Hippocampal formation (tissue), 2 donors: Measurements from ENCODE around the gene ERMP1.
A peak's percentile ranks its signal among the peaks of the same experiment; 100 is the strongest.
"Not testable (repeated sequence)": the region's sequence is repeated elsewhere in the genome, so short reads cannot be mapped to it uniquely, and the experiment has no call there.

Source experiments
- DNase-seq, 2 donors: peaks; one replicate each; lab custom pipeline; 2025; lab: John Stamatoyannopoulos, UW

ERMP1 gene

DNA sequence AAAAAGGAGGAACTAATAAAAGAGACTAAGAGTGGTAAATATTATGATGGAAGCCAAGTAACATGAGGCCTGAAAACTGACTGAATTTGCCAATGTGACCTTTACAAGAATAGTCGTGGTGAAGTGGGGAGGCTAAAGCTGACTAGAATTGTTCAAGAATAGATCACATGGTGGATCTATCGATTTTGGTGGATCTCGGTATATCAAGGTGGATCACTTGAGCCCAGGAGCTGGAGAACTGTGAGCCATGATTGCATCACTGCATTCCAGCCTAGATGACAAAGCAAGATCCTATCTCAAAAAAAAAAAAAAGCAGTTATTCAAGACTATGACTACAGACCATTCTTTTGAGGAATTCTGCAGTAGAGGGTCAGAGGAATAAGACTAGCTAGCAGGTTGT lies 15.1 kb downstream of the ERMP1 start:
- no peak for DNase-seq

DNA sequence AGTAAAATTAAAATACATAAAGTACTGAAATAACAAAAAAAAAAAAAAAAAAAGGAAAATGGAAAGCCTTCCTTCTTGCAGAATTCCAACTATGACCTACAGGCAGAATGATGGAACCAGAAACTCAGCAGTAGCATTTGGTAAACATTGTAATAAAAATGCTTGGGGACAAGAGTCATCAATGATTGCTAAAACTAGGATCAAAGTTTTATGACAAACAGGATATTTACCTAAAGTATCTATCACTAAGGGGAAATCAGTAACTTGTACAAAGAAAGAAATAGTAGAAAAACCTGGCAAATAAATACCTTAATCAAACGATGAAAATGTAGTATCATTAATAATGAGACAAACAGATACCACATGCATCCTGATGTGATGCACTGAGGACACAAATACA lies 17.5 kb downstream of the ERMP1 start:
- DNase-seq, result no peak

DNA sequence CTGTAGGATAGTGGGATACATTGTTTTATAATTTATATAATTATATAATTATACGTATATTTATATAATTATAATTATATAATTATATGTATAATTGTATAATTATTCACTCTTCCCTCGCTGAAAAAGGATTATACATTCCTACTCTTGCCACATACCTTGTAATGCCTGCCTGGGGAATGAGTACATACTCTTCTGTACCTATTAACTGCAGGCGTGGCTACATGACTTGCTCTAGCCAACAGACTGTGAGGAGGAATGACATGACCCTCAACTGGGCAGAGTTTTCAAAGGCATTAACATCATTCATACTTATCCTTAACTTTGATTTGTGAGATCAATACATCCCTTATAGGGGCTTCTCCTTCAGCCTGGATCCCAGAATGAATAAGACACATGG lies 19.1 kb downstream of the ERMP1 start:
- no peak for DNase-seq

DNA sequence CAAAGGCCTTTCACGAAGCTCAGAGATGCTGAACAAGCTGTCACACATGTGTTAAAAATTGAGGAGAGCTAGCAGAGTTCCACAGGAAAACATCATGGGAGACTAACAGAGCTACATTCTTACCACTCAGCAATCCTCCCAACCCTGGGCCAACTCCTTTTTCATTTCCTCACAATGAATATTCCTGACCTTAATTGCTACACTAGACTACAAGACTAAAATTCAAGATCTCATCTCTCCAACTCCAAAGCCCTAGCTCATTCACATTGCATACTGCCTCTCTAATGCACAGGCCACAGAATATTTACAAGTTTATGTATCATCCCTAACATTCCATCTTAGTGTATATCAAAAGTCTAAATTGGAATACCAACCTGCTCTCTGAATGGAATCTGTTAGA lies 21.2 kb downstream of the ERMP1 start:
- DNase-seq, result no peak

DNA sequence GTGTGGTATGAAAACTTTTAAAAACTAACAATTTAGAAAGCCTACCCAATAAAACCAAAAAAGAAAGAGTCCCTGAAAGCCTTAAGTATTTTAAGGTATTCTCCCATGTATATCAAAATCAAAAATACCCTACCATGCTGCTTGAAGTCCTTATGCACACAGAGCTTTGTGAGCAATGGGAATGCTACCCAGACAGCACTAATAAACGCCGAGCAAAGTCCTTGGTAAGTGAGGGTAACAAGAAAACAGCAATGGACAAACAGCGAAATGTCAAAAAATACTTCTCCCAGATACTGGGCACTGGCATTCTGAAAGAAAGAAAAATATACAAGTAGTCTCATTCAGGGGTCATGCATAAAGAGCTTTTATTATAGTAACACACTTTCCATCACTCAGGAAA lies 27.4 kb downstream of the ERMP1 start:
- no peak for DNase-seq

DNA sequence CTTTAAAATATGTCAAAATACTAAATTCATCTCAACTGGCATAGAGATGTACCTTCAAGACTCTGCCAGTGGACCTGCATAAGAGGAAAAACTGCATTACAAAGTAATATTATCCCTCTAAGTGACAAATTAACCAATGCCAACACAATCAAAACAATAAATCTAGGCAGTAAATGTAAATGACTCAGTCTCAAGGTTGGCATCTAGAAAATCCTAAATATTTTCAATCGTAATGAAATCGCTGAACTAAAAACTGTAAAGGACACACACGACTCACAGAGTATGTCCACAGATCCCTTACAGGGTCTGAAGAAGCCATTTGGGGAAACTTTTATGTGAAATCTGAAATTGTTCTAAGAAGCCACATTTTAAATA lies 31.2 kb downstream of the ERMP1 start:
- no peak for DNase-seq

DNA sequence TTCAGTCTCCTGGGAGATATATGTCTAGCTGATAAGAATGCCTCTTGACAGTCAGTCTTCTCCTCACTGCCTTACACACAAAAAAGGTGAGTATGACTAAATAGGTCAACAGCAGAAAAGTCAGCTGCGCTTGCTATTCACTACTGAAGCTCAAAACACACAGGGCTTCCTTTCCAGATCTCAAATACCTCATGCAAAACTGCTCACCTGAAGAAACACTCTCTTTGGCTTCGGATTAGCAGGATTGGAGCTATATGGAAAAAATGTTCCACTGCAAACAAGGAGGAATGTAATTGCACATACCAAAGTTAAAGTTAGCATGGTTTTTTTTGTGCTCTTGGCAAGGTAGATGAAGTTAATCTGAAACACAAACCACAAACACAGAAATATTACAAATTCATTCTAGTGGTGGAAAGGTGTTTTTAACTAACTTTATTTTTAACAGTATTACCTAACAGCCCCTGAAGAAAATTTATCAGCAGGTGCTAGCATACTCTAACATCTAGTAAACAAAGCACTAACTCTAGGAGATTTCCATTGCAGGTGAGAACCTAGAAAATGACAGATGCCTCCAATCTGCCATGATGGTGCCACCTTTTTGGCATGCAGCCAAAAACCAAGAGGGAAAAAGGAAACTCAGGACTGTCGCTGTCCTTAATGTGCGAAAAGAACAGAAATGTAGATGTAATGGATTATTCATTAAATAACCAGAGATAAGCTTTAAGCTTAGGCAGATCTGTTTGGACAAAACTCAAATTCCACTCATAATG lies 31.8 kb downstream of the ERMP1 start:
- DNase-seq, result no peak

DNA sequence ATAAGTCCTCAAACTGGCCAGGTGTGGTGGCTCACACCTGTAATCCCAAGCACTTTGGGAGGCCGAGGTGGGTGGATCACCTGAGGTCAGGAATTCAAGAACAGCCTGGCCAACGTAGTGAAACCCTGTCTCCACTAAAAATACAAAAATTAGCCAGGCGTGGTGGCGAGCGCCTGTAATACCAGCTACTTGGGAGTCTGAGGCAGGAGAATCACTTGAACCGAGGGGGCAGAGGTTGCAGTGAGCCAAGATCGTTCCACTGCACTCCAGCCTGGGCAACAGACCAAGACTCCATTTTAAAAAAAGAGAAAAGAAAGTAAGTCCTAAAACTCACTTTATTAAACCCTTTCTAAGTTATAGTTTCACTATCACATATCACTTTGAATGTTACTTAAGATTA lies 32.5 kb downstream of the ERMP1 start:
- DNase-seq, result not testable (repeated sequence)

DNA sequence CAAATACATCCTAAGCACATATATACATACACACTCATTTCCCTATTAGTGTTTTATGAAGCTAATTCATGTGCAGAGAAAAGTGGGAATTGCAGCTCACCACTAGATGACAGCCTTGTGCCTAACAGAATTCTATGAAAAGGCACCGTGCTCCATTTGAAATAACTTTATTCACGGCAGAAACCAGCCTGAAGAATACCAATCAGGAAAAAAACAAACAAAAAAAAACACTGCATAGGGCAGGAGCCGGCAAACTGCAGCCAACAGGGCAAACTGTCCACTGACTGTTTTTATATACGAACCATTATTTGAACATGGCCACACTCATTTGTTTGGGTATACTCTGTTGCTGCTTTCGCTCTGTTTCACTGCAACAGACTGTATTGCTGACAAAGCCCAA lies 33.6 kb downstream of the ERMP1 start:
- peak; percentile 22 to 89 for DNase-seq

DNA sequence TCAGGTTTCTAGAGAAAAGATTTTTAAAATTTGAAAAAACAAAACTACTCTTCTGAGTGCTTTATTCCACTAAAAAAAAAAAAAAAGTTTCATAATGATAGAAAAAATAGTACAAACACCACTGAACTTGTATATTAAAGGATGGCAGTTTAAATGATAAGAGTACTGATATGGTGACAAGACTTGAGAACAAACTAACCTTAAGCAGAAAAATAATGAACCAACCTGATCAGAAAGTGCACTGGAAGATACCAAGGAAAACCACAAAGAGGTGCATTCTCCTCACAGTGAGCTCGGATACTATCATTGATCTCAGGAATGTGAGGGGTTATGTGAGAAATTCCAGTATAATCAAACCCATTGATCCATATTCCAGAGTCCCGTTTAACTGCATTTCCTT lies 34.3 kb downstream of the ERMP1 start:
- no peak for DNase-seq

DNA sequence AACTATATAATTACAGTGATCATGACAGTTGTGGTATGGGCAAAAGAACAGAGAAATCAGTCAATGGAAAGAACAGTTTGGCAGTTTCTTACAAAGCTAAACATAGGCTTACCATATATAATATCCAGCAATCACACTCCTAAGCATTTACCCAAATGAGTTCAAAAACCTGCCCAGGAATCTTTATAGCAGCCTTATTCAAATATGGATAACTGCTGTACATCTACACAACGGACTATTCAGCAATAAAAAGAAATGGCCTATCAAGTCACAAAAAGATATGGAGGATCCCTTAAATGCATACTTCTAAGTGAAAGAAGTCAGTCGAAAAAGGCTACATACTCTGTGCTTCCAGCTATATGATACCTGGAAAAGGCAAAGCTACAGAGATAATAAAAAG lies 36.6 kb downstream of the ERMP1 start:
- DNase-seq, result no peak

DNA sequence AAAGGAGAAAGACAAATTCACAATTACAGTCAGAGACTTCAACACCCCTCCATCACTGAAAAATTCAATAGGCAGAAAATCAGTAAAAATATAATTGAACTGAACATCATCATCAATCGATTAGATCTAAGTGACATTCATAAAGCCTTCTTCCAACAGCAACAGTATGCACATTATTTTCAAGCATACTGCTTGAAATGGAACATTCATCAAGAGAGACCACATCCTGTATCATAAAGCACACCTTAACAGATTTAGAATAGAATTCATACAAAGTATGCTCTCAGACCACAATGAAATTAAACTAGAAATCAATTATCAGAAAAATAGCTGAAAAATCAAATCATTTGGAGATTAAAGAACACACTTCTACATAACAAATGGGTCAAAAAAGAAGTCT lies 39.1 kb downstream of the ERMP1 start:
- DNase-seq, result no peak

DNA sequence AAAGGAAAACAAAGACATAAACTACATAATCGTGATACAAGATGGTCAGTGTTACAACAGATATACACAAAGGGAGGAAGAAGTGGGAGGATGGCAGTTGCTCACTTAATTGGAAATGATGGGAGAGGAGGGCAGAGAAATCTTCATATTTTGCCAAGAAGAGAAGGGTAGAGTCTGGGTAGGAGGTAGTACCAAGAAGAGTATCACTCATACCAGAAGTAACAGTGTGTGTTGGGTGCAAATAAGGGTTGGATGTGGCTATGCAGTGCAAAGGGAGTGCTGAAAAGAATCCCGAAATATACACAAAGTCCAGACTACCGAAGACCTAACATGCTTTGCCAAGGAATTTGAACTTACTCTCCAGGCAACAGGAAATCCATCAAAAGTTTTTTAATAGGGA lies 41.0 kb downstream of the ERMP1 start:
- no peak for DNase-seq

DNA sequence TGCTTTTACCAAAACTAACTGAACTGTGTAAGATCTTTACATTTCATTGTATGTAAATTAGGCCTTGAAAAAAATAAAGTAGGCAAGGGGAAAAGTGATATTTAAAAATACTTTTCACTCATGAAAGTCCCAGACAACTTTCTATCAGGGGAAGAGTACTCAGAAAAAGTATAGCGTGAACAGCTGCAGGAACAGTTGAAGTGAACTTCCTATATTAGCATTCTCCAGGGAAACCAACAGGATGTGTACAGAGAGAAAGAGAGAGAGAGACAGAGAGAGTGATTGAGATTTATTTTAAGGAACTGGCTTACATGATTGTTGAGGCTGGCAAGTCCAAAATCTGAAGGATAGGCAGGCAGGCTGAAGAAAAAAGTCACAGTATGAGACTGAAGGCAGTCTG lies 42.0 kb downstream of the ERMP1 start:
- DNase-seq, result no peak

DNA sequence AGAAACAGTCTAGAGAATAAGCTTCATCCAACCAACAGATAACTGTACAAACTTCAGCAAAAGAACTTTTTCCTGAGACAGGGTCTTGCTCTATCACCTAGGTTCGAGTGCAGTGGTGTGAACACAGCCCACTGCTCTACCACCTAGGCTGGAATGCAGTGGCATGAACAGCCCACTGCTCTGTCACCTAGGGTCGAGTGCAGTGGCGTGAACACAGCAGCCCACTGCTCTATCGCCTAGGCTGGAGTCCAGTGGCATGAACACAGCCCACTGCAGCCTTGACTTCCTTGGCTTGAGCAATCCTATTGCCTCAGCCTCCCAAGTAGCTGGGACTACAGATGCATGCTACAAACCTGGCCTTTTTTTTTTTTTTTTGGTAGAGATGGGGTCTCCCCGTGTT lies 43.4 kb downstream of the ERMP1 start:
- no peak for DNase-seq

DNA sequence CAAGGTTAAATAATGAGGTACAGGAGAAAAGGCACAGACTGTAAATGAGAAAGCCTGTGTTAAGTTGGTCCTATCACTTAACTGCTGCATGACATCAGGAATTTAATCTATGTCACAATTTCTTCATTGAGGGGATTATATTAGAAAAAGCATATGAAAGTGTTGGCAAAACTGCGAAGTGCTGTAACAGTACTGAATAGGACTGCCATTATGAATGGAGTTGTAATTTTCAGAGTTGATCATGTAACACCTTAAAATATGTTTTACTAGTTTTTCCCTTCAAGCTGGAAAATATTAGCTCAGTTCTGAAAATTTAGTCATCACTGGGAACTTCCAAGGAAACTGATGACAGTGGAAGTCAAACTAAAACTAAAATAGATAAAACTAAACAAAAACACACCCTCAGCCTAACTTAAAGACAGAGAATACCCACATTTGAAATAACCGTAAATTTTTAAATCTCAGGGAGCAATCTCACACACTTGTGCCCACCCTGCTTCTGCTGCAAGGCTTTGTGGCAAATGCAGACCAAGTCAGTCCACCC lies 45.1 kb downstream of the ERMP1 start:
- no peak for DNase-seq

DNA sequence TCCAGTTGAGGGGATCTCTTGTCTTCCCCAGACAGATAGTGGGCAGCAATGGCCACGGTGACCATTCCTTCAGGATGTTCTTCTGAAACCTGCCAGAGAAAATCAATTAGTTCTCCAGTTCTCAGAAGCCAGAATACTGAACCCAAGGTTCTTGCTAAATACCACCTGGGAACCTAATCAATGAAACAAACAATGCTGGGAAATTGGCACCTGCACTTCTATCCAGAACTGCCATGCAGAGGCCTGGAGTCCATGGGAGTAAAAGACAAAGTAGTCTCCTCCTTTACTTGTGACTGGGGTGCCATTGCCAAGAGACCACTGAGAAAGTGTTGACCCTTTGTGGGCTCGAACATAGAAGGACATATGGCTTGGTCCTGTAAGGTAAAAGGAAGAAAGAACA lies 45.7 kb downstream of the ERMP1 start:
- DNase-seq, result no peak

DNA sequence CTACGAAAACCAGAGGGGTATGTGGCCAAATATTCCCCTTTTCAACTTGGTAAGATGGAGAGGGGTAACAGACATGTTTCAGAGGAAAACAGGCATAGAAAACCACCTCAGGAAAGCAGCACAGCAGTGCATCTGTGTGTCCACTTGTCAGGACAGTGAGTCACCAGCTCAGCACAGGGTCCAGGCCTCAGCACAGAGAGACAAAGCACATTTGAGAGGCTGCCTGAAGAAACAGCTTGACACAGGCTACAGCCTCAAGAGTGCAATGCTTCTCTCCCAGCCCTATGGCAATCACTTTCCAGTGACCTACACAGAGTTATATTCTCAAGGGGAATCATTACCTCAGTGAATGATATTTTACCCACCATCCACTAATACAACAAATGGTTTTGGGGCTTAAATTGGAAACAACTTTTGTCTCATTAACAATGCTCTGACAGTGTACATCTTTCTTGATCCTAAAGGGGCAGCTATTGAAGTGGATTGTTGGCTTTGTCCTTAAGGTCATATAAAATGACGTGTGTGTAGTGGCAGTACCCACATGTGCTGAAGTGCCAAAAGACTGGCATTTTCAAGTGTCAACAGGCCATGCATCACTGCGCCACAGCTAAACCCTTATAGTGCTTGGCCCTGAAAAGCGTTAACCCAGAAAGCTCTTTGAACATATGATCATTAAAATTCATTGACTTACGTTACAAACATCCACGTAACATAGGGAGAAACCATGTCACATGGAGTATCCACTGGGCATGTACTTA lies 46.4 kb downstream of the ERMP1 start:
- peak in 1 of 2 donors; percentile 38 for DNase-seq

DNA sequence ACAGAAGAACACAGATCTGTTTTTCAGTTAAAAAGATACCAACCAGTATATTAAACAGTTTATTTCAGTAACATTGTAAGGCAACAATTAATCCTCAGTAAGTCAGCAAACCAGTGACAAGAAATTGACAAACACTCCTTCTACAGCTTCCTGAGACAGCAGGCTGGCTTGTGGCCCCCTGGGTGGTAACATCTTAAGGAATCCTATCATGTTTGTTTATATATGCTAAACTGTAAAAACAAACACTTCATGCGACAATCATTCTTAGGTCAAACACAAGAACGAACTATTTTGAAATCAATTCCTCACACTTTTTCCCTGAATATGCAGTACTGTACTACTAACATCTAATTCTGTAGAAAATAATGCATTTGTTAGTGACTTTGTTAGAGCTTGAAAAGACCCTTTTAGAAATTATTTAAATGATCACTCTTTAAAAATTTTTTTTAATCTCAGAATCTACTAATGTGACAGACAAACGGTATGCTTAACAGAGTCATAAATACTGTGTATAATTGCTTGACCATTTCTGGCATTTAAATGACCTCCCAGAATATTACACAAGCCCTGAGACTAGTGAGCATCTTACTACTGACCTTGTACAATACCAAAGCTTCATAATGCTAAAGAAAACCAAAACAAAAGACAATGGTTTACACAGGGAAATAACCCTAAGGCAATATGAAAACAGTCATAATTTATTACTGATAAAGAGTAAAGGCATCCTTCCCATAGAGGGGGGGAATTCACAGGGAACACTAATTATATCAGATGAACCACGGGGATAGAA lies 48.2 kb downstream of the ERMP1 start:
- no peak for DNase-seq

DNA sequence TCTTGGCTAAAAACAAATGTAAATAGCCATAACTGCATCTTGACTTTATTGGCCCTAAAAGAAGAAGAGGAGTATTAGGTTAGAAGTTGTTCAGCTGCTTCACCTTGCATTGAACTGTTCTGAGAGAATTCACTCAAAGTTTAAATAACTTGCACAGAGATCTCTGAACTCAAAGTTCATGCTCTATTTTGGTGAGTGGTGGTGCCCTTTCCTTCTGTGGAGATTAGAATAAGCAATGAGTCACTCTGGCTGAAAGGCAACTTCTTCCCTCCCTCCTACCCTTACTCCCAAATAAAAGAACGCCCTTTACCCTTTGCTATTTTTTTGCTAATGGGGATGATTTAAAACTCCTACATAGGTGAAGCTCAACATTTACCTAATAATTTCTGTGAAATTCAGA lies 48.9 kb downstream of the ERMP1 start:
- DNase-seq, result no peak

DNA sequence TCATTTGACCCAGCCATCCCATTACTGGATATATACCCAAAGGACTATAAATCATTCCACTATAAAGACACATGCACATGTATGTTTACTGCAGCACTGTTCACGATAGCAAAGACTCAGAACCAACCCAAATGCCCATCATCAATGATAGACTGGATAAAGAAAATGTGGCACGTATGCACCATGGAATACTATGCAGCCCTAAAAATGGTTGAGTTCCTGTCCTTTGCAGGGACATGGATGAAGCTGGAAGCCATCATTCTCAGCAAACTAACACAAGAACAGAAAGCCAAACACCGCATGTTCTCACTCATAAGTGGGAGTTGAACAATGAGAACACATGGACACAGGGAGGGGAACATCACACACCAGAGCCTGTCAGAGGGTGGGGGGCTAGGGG lies 49.5 kb downstream of the ERMP1 start:
- not testable (repeated sequence) for DNase-seq

DNA sequence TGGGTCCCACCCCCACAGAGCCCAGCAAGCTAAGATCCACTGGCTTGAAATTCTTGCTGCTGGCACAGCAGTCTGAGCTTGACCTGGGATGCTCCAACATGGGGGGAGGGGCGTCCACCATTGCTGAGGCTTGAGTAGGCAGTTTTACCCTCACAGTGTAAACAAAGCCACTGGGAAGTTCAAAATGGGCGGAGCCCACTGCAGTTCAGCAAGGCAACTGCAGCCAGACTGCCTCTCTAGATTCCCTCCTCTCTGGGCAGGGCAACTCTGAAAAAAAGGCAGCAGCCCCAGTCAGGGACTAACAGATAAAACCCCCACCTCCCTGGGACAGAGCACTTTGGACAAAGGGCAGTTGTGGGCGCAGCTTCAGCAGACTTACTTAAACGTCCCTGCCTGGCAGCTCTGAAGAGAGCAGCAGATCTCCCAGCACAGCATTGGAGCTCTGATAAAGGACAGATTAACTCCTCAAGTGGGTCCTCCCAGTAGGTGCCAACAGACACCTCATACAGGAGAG lies 53.2 kb downstream of the ERMP1 start:
- not testable (repeated sequence) for DNase-seq
